MM.1S (cell line): ENCODE measurements around the gene NOL4L.

Experiments
- CTCF ChIP-seq: fragments of 300-600 bp; sonication (generic); IDR thresholded peaks from 2 replicates; pipeline ENCODE4 v1.5.1; 2016; ENCODE audit warnings: antibody characterized with exemption, low read length, mixed read lengths
- EZH2phosphoT487 ChIP-seq: fragments of 300-600 bp; sonication (generic); IDR thresholded peaks from 2 replicates; pipeline ENCODE4 v1.6.1; 2018; ENCODE audit warnings: antibody characterized with exemption, low read length

GRCh38 chr20:32594204-32594603 is 9.1 kb upstream of the NOL4L start:
- TF ChIP-seq CTCF = no peak
- no peak for TF ChIP-seq EZH2phosphoT487
